GM12864 (cell line): Measurements from ENCODE around the gene ACTR2.
"Not testable (repeated sequence)": the region's sequence is repeated elsewhere in the genome, so short reads cannot be mapped to it uniquely, and the experiment has no call there.

Source experiments
- DNase-seq: peaks from one replicate; pipeline ENCODE4 v3.0.0-alpha.2; 2011; ENCODE audit warnings: low read depth
- H3K4me3 ChIP-seq: 2 replicates; pipeline ENCODE4 v1.5.1; 2011; ENCODE audit warnings: mild to moderate bottlenecking, low read depth, low read length, control low read depth
- CTCF ChIP-seq: IDR thresholded peaks from 2 replicates; pipeline ENCODE4 v1.5.1; 2011; ENCODE audit warnings: low read depth, mild to moderate bottlenecking, moderate library complexity, low read length, control low read depth, inconsistent platforms; ENCODE audit errors: missing control alignments

ACTR2 gene

GRCh38 chr2:65213035-65213434, 14.6 kb upstream of the ACTR2 start:
- no peak for DNase-seq
- no peak overlapping the region for H3K4me3 ChIP-seq
- no peak for TF ChIP-seq CTCF

GRCh38 chr2:65214361-65214760, 13.3 kb upstream of the ACTR2 start:
- no peak overlapping the region for H3K4me3 ChIP-seq
- TF ChIP-seq CTCF, result no peak
- no peak for DNase-seq

GRCh38 chr2:65214843-65215242, 12.8 kb upstream of the ACTR2 start:
- TF ChIP-seq CTCF, result no peak
- no peak for DNase-seq
- H3K4me3 ChIP-seq, result no peak overlapping the region

GRCh38 chr2:65215946-65216345, 11.7 kb upstream of the ACTR2 start:
- TF ChIP-seq CTCF, result no peak
- no peak for DNase-seq
- no peak overlapping the region for H3K4me3 ChIP-seq

- no peak for TF ChIP-seq CTCF
- no peak overlapping the region for H3K4me3 ChIP-seq
- DNase-seq, result no peak
Observed at GRCh38 chr2:65220432-65221131, 7.0 kb upstream of the ACTR2 start.

GRCh38 chr2:65221275-65221674, 6.4 kb upstream of the ACTR2 start:
- not testable (repeated sequence) for DNase-seq, H3K4me3 ChIP-seq

GRCh38 chr2:65227020-65227455, 593 bp upstream of the ACTR2 start:
- DNase-seq, result no peak
- TF ChIP-seq CTCF, result no peak

More at GRCh38 chr2:65227020-65227455, 593 bp upstream of the ACTR2 start:
- peak overlapping the region; percentile 83 for H3K4me3 ChIP-seq
